H1 (cell line): ENCODE results near the gene C2CD4C. TPM values are rescaled to one million over a fixed set of nuclear protein-coding genes. Genes with fewer than 3 reads are reported as not detected.

Source experiments
- CTCF ChIA-PET: fragments of 300-600 bp; sonication (Branson Sonifier 250); formaldehyde crosslinking; loops from one replicate; lab custom pipeline; 2021; ENCODE audit not compliant: partially characterized antibody; lab: Charles Lee
- POLR2A ChIA-PET: fragments of 300-600 bp; sonication (Branson Sonifier 250); formaldehyde crosslinking; loops from one replicate; lab custom pipeline; 2021; ENCODE audit warnings: inconsistent platforms; ENCODE audit not compliant: partially characterized antibody; lab: Charles Lee
- DNase-seq, 2 experiments: peaks; one replicate each; pipeline versions ENCODE4 v3.0.0 to v3.0.0-alpha.2; 2010 to 2022; ENCODE audit warnings: low spot score in 2 of 2, low read depth in 1 of 2, mixed read lengths in 1 of 2
- FAIRE-seq: peaks from 2 replicates; lab custom pipeline; 2011; peaks lifted over from hg19 to GRCh38; lab: Jason Lieb, UNC
- H2AFZ ChIP-seq: 2 replicates; pipeline ENCODE4 v1.8.1; 2012; ENCODE audit warnings: low read length, inconsistent platforms
- H2AK5ac ChIP-seq: 2 replicates; pipeline ENCODE4 v1.6.1; 2013; ENCODE audit warnings: low read depth, low read length
- H2BK120ac ChIP-seq: replicated peaks from 2 replicates; pipeline ENCODE3; 2013; ENCODE audit warnings: low read depth, low read length, inconsistent platforms
- H2BK12ac ChIP-seq: 2 replicates; pipeline ENCODE4 v1.6.1; 2013; ENCODE audit warnings: low read depth, low read length
- H2BK15ac ChIP-seq: 2 replicates; pipeline ENCODE4 v1.6.1; 2013; ENCODE audit warnings: low read length
- H2BK20ac ChIP-seq: 2 replicates; pipeline ENCODE4 v1.6.1; 2013; ENCODE audit warnings: low read length
- H2BK5ac ChIP-seq: 2 replicates; pipeline ENCODE4 v1.6.1; 2013; ENCODE audit warnings: low read depth, low read length
- H3K14ac ChIP-seq: 2 replicates; pipeline ENCODE4 v1.6.1; 2013; ENCODE audit warnings: inconsistent platforms; ENCODE audit not compliant: insufficient read length
- H3K18ac ChIP-seq: 2 replicates; pipeline ENCODE4 v1.6.1; 2013; ENCODE audit warnings: low read length; ENCODE audit errors: extremely low read depth
- H3K23ac ChIP-seq: 2 replicates; pipeline ENCODE4 v1.6.1; 2013; ENCODE audit warnings: inconsistent platforms; ENCODE audit not compliant: insufficient read length
- H3K23me2 ChIP-seq: 2 replicates; pipeline ENCODE4 v1.6.1; 2013; ENCODE audit warnings: low read depth, low read length
- H3K27ac ChIP-seq: 2 replicates; pipeline ENCODE4 v1.6.1; 2011; ENCODE audit warnings: low read depth, low read length, inconsistent platforms
- H3K27me3 ChIP-seq, 4 experiments: replicated peaks in 1 of 4; 1 replicate in 1 of 4; 2 replicates in 3 of 4; pipeline versions ENCODE4 v1.6.1 to v1.8.1; 2011 to 2013; ENCODE audit warnings: low read length in 3 of 4, mild to moderate bottlenecking in 3 of 4, inconsistent platforms in 2 of 4, mixed read lengths in 2 of 4, moderate library complexity in 1 of 4; ENCODE audit not compliant: control insufficient read depth in 3 of 4, insufficient read depth in 3 of 4; ENCODE audit errors: extremely low read depth in 1 of 4
- H3K36me3 ChIP-seq, 4 experiments: 2 replicates each; pipeline versions ENCODE4 v1.6.1 to v1.8.1; 2011 to 2013; ENCODE audit warnings: mild to moderate bottlenecking in 4 of 4, low read length in 3 of 4, moderate library complexity in 2 of 4, control low read depth in 1 of 4, inconsistent platforms in 1 of 4; ENCODE audit not compliant: insufficient read depth in 4 of 4, control insufficient read depth in 2 of 4
- H3K4ac ChIP-seq: replicated peaks from 2 replicates; pipeline ENCODE3; 2013; ENCODE audit warnings: low read length, low read depth, mixed read lengths, inconsistent platforms; ENCODE audit not compliant: insufficient read length
- H3K4me1 ChIP-seq, 4 experiments: replicated peaks in 1 of 4; 1 replicate in 1 of 4; 2 replicates in 3 of 4; pipeline versions ENCODE4 v1.6.1 to v1.8.1; 2011 to 2013; ENCODE audit warnings: low read length in 3 of 4, inconsistent platforms in 2 of 4, mixed read lengths in 1 of 4; ENCODE audit not compliant: insufficient read depth in 4 of 4, control insufficient read depth in 3 of 4
- H3K4me2 ChIP-seq, 2 experiments: 2 replicates each; pipeline versions ENCODE4 v1.6.1 to v1.8.1; 2011 to 2013; ENCODE audit warnings: low read depth in 2 of 2, low read length in 2 of 2, control low read depth in 1 of 2, inconsistent platforms in 1 of 2, mild to moderate bottlenecking in 1 of 2; ENCODE audit not compliant: insufficient read depth in 1 of 2
- H3K4me3 ChIP-seq, 4 experiments: fragments of 200-600, 300-600 bp in 1 of 4; sonication (generic), shearing (Covaris generic), sonication (Bioruptor Twin) in 1 of 4; 2 replicates each; pipeline versions ENCODE4 v1.5.1 to v1.8.1; 2011 to 2016; ENCODE audit warnings: low read length in 4 of 4, low read depth in 3 of 4, control low read depth in 2 of 4, inconsistent platforms in 2 of 4, mild to moderate bottlenecking in 2 of 4, mixed read lengths in 1 of 4, moderate library complexity in 1 of 4; ENCODE audit not compliant: insufficient read depth in 2 of 4; ENCODE audit errors: extremely low read depth in 1 of 4
- H3K56ac ChIP-seq: replicated peaks from 2 replicates; pipeline ENCODE3; 2013; ENCODE audit warnings: low read depth, mild to moderate bottlenecking, mixed read lengths, low read length, inconsistent platforms; ENCODE audit not compliant: insufficient read length
- H3K79me1 ChIP-seq: 2 replicates; pipeline ENCODE4 v1.6.1; 2013; ENCODE audit warnings: low read depth, low read length, control low read depth
- H3K79me2 ChIP-seq, 2 experiments: 2 replicates each; pipeline versions ENCODE4 v1.6.1 to v1.8.1; 2012 to 2013; ENCODE audit warnings: low read length in 2 of 2, mild to moderate bottlenecking in 2 of 2, inconsistent platforms in 1 of 2; ENCODE audit not compliant: insufficient read depth in 2 of 2, control insufficient read depth in 1 of 2
- H3K9ac ChIP-seq, 4 experiments: replicated peaks in 1 of 4; 1 replicate in 1 of 4; 2 replicates in 3 of 4; pipeline versions ENCODE4 v1.6.1 to v1.8.1; 2011 to 2013; ENCODE audit warnings: low read depth in 3 of 4, low read length in 3 of 4, control low read depth in 2 of 4, mild to moderate bottlenecking in 2 of 4, moderate library complexity in 2 of 4, inconsistent platforms in 1 of 4; ENCODE audit errors: extremely low read depth in 1 of 4
- H3K9me3 ChIP-seq, 2 experiments: 2 replicates each; pipeline versions ENCODE4 v1.6.1 to v1.8.1; 2012 to 2013; ENCODE audit warnings: mild to moderate bottlenecking in 2 of 2, moderate library complexity in 2 of 2, control low read depth in 1 of 2, inconsistent platforms in 1 of 2, low read depth in 1 of 2, low read length in 1 of 2, mixed read lengths in 1 of 2; ENCODE audit not compliant: insufficient read depth in 2 of 2
- H4K20me1 ChIP-seq, 2 experiments: replicated peaks in 1 of 2; 2 replicates each; pipeline versions ENCODE3 to v1.8.1; 2011 to 2013; ENCODE audit warnings: inconsistent platforms in 2 of 2, low read length in 2 of 2, mild to moderate bottlenecking in 1 of 2; ENCODE audit not compliant: insufficient read depth in 2 of 2, control insufficient read depth in 1 of 2
- H4K5ac ChIP-seq: 2 replicates; pipeline ENCODE4 v1.6.1; 2013; ENCODE audit warnings: low read length, low read depth, mixed read lengths, inconsistent platforms; ENCODE audit not compliant: insufficient read length
- H4K8ac ChIP-seq: 2 replicates; pipeline ENCODE4 v1.8.0; 2013; ENCODE audit warnings: mild to moderate bottlenecking, moderate library complexity, low read length, inconsistent platforms; ENCODE audit not compliant: insufficient read depth; ENCODE audit errors: extremely low read depth
- H4K91ac ChIP-seq: replicated peaks from 2 replicates; pipeline ENCODE3; 2013; ENCODE audit warnings: low read length, mixed read lengths, inconsistent platforms; ENCODE audit not compliant: insufficient read length
- ASH2L ChIP-seq: fragments of 200-600, 300-600 bp; sonication (generic); IDR thresholded peaks from one replicate; pipeline ENCODE4 v1.7.1; 2017; ENCODE audit warnings: low read length
- FOSL1 ChIP-seq: IDR thresholded peaks from 2 replicates; pipeline ENCODE4 v1.6.1; 2011; ENCODE audit warnings: mild to moderate bottlenecking, low read depth, low read length, moderate library complexity; ENCODE audit not compliant: insufficient read depth
- SIX5 ChIP-seq: IDR thresholded peaks from 2 replicates; pipeline ENCODE4 v1.6.1; 2011; ENCODE audit warnings: mild to moderate bottlenecking, low read depth, low read length
- SP1 ChIP-seq: IDR thresholded peaks from 2 replicates; pipeline ENCODE4 v1.6.1; 2011; ENCODE audit warnings: low read depth, low read length
- TAF7 ChIP-seq: optimal IDR thresholded peaks from 2 replicates; pipeline ENCODE3; 2011; ENCODE audit warnings: low read depth, mild to moderate bottlenecking, inconsistent platforms, low read length, moderate library complexity, borderline replicate concordance
- YY1 ChIP-seq: IDR thresholded peaks from 2 replicates; pipeline ENCODE4 v1.6.1; 2011; ENCODE audit warnings: low read depth, mild to moderate bottlenecking, low read length
- WGBS, 2 experiments: shearing (Covaris generic) in 1 of 2; methylation state at CpG; one replicate each; pipeline versions ENCODE4 v1.1.6 to v1.1.7; 2013 to 2015; ENCODE audit warnings: low lambda C conversion rate in 2 of 2, mixed read lengths in 2 of 2, inconsistent platforms in 1 of 2, low coverage in 1 of 2, missing lambda C conversion rate in 1 of 2; ENCODE audit not compliant: insufficient replicate concordance in 2 of 2, insufficient coverage in 1 of 2, insufficient read length in 1 of 2; ENCODE audit errors: extremely low coverage in 1 of 2, missing lambda C conversion rate in 1 of 2; 5-methylcytosine and 5-hydroxymethylcytosine counted together
- polyA plus RNA-seq, 7 experiments: library from polyadenylated mRNA; depleted of rRNA in 3 of 7; stranded (reverse) in 5 of 7; unstranded in 2 of 7; fragments of >200 nt in 5 of 7; fragments of 200-250 nt in 2 of 7; gene quantifications; 1 replicate in 5 of 7; 2 replicates in 1 of 7; 4 replicates in 1 of 7; pipeline versions ENCODE4 v1.2.1 to v1.2.3, GENCODE V29; 2011 to 2013; ENCODE audit warnings: missing spikeins in 2 of 7, mixed read lengths in 2 of 7
- total RNA-seq: library from RNA; stranded (reverse); fragmentation: NEBNext Ultra II Directional; extraction: Animal tissue kit (Norgen Biotek cat#: 25700); gene quantifications from 2 replicates; pipeline ENCODE4 v1.2.1, GENCODE V29; 2021

The C2CD4C gene
- total and polyA plus RNA-seq, 2 of the 8 experiments (the other 6 are each of a cell fraction or from before 2014, with no cell fraction given) = 3.8 to 6.3 TPM

GRCh38 chr19:390386-391206, 18.4 kb downstream of the C2CD4C start:
- Histone ChIP-seq H3K4ac (peak overlapping the region; percentile 69), H3K27me3 (no peaks in the 10 kb centered on the region), H2AK5ac (peak overlapping the region; percentile 90), H2BK120ac (no peak overlapping the region), H4K8ac (no peak overlapping the region), H4K5ac (no peak overlapping the region), H3K56ac (no peak overlapping the region), H4K20me1 (peaks cover 0 to 3% of the 10 kb centered on the region in 2 experiments), H3K27ac (no peak overlapping the region), H3K14ac (no peak overlapping the region), H3K18ac (no peak overlapping the region), H3K23ac (no peak overlapping the region), H2BK5ac (peak overlapping the region; percentile 24; the same call in 1 of the 2 replicates), H4K91ac (peak overlapping the region; percentile 54), H2BK15ac (peak overlapping the region; percentile 92; the same call in 1 of the 2 replicates), H2AFZ (no peak overlapping the region), H3K4me2 (no peak overlapping the region), H3K79me2 (no peaks in the 10 kb centered on the region), H3K79me1 (no peaks in the 10 kb centered on the region), H2BK12ac (peak overlapping the region; percentile 75; the same call in 1 of the 2 replicates), H3K23me2 (peaks cover 17% of the 10 kb centered on the region), H3K4me1 (peaks cover 0 to 11% (median 3%) of the 10 kb centered on the region in 4 experiments; a peak in 5 of 7 replicates), H3K36me3 (no peaks in the 10 kb centered on the region), H3K9ac (no peak overlapping the region), H3K4me3 (no peak overlapping the region), H2BK20ac (peak overlapping the region; percentile 61; the same call in 1 of the 2 replicates), H3K9me3 (peaks cover 8 to 11% of the 10 kb centered on the region in 2 experiments; a peak in 3 of 4 replicates)
- 93% methylated on average over 28 of the region's 30 CpGs; no CpG with 5 or more reads in 1 of the 2 experiments for WGBS, 2 experiments
- no peak for FAIRE-seq
- CTCF ChIA-PET = interaction anchor here (1.2 to 2.2 kb wide), 3 partner anchors 8 to 87 kb away, joined by 5 to 6 read pairs (median 5); no protein-coding TSS in a partner anchor
- TF ChIP-seq TAF7 (no peak), YY1 (no peak), ASH2L (no peak), SIX5 (no peak), SP1 (no peak), FOSL1 (no peak)
- POLR2A ChIA-PET = no interaction called here
- no peak for DNase-seq
